HCT116 (cell line): ENCODE data around the gene UBE2D1.

Experiments
- CEBPB ChIP-seq: IDR thresholded peaks from 2 replicates; pipeline ENCODE4 v1.6.1; 2012; ENCODE audit warnings: low read depth
- EZH2 ChIP-seq: fragments of 200-600 bp; sonication (generic); IDR thresholded peaks from 2 replicates; pipeline ENCODE4 v1.6.1; 2017; ENCODE audit warnings: antibody characterized with exemption, mixed run types
- EZH2phosphoT487 ChIP-seq: fragments of 200-600 bp; IDR thresholded peaks from 2 replicates; pipeline ENCODE4 v1.6.1; 2018; ENCODE audit warnings: antibody characterized with exemption, borderline replicate concordance
- POLR2AphosphoS5 ChIP-seq: IDR thresholded peaks from 2 replicates; pipeline ENCODE4 v1.6.1; 2011; ENCODE audit warnings: mild to moderate bottlenecking, low read depth, low read length, moderate library complexity
- SIN3A ChIP-seq: IDR thresholded peaks from 2 replicates; pipeline ENCODE4 v1.6.1; 2012; ENCODE audit warnings: low read depth
- TCF7L2 ChIP-seq: IDR thresholded peaks from 2 replicates; pipeline ENCODE4 v1.7.0; 2011; ENCODE audit warnings: borderline replicate concordance, inconsistent platforms; ENCODE audit not compliant: insufficient read depth, insufficient read length; ENCODE audit errors: extremely low read depth
- TF ChIP-seq, protein P1 (sequence below), 3 experiments: fragments of 200-600 bp in 1 of 3; sonication (generic) in 1 of 3; IDR thresholded peaks in 2 of 3; conservative IDR thresholded peaks in 1 of 3; 2 replicates each; pipeline ENCODE4 v1.5.1; 2012 to 2017; ENCODE audit warnings: low read depth in 2 of 3, low read length in 2 of 3, antibody characterized with exemption in 1 of 3, borderline replicate concordance in 1 of 3, control low read depth in 1 of 3, mild to moderate bottlenecking in 1 of 3, mixed read lengths in 1 of 3, mixed run types in 1 of 3, moderate library complexity in 1 of 3; ENCODE audit not compliant: insufficient read depth in 1 of 3
- TF ChIP-seq, protein P2 (sequence below): IDR thresholded peaks from 2 replicates; pipeline ENCODE4 v1.6.1; 2012

DNA sequence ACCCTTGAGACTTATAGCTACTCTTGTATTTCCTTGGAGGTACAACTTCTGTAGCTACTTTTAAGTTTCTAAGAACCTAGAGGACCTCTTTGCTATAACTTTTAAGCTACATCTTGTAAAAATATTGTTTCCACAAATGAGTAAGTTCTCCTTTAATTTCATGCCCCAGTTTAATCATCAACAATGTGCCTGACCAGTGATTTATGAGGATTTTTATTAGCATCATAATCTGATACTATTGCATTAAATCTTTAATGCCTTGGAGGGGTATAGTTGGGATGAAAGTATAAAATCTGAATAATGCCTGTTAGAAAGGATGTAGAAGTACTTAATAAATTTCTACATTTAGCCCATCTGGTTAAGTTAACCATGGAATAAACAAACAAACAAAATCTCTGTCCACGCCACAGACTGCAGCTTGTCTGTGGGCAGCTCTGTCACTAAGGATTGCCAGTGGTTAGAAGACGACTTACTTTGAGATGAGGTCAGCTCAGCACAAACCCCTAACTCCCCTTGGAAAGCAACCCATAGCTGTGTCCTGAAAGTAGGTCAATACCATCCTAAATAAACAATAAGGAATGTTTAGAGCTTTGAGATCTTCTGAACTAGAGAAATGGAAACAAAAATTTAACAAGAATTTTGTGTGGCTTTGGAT lies 18.3 kb downstream of the UBE2D1 start:
- TF ChIP-seq SIN3A: no peak
- no peak for TF ChIP-seq EZH2
- no peak for TF ChIP-seq EZH2phosphoT487
- TF ChIP-seq, protein P1, sequence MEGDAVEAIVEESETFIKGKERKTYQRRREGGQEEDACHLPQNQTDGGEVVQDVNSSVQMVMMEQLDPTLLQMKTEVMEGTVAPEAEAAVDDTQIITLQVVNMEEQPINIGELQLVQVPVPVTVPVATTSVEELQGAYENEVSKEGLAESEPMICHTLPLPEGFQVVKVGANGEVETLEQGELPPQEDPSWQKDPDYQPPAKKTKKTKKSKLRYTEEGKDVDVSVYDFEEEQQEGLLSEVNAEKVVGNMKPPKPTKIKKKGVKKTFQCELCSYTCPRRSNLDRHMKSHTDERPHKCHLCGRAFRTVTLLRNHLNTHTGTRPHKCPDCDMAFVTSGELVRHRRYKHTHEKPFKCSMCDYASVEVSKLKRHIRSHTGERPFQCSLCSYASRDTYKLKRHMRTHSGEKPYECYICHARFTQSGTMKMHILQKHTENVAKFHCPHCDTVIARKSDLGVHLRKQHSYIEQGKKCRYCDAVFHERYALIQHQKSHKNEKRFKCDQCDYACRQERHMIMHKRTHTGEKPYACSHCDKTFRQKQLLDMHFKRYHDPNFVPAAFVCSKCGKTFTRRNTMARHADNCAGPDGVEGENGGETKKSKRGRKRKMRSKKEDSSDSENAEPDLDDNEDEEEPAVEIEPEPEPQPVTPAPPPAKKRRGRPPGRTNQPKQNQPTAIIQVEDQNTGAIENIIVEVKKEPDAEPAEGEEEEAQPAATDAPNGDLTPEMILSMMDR (IDR thresholded peaks at IDR 0.05 in 2 of 3, conservative IDR thresholded peaks at IDR 0.05 in 1 of 3; ENCODE audit: borderline replicate concordance in 1 of 3, insufficient read depth in 1 of 3, low read depth in 2 of 3, low read length in 2 of 3): no peak
- no peak for TF ChIP-seq POLR2AphosphoS5
- no peak for TF ChIP-seq TCF7L2
- no peak for TF ChIP-seq CEBPB
- TF ChIP-seq, protein P2, sequence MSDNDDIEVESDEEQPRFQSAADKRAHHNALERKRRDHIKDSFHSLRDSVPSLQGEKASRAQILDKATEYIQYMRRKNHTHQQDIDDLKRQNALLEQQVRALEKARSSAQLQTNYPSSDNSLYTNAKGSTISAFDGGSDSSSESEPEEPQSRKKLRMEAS: no peak
